GM15510 (cell line): Measurements from ENCODE around the gene SLC1A2.

ENCODE experiments used
- POLR2A ChIP-seq: IDR thresholded peaks from 3 replicates; pipeline ENCODE4 v1.6.1; 2011; ENCODE audit warnings: borderline replicate concordance; ENCODE audit not compliant: insufficient read length; ENCODE audit errors: extremely low read depth

SLC1A2 gene

GRCh38 chr11:35282221-35282882, 137.0 kb downstream of the SLC1A2 start:
- TF ChIP-seq POLR2A = no peak

DNA sequence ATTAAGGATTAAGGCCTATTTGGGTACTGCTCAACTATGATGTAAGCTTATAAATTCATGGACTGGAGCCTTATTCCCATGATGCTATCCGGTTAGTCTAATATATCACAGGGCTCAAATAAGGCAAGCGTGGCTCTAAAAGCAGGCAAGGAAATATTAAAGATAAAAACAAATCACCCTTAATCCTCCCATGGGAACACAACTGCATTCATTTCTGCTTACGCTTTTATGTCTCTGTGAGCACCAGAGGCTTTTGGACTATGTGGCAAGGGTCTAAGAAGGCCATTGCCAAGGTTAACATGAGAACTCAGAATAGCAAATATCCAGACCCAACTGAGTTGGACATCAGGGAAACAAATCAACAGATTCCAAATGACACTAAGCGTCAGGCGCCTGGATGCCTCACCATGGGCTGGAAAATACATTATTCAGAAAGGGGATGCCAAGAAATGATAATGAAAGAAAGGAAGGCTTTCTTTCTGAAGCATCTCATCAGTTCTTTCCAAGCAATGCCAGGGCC, 138.1 kb downstream of the SLC1A2 start:
- no peak for TF ChIP-seq POLR2A

GRCh38 chr11:35280727-35281126, 138.6 kb downstream of the SLC1A2 start:
- no peak for TF ChIP-seq POLR2A

DNA sequence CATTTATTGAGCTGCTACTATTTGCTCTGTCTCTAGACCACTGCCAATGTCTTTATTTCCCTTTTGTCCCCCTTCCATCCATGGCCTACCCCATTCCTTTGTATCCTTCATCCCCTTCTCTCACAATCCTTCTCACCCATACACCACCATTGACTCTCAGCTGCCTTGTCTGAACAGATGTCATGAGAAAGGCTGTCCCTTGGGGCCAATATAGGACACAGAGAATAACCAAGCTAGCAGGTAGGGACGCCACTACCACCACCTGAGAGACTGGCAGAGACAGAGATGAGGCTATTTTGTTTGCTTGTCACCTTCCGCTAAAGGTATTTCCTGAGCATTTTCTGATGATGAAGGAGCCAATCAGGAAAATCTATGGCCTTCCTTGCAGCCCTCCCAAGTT, 141.5 kb downstream of the SLC1A2 start:
- no peak for TF ChIP-seq POLR2A

DNA sequence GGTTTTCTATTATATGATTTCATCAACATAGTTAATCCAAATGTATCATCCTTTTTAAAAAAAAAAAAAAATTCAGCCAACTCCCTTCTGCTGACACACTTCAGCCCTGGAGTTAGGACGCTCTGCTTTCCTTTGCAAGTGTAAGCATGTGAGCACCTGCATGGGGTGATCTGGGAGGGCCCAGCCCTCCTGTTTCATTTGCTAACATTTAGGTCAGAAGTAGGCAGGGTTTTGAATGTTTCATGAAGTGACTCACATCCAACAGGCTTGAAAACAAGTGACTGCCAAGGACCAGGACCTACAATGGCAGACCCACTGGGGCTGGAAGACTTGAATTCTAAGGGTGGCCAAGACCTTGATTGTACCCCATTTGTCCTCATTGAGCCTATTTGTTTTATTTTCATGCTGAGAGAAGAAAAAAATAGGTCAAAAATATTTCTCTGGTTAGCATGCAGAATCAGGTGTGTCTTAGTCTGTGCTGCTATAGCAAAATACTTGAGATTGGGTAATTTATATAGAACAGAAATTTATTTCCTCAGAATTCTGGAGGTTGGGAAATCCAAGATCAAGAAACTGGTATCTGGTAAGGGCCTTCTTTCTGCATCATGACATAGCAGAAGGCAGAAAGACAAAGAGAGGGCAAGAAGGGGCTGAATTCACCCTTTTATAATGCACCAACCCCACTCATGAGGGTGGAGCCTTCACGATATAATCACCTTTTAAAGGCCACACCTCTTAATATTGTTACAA, 142.8 kb downstream of the SLC1A2 start:
- no peak for TF ChIP-seq POLR2A

DNA sequence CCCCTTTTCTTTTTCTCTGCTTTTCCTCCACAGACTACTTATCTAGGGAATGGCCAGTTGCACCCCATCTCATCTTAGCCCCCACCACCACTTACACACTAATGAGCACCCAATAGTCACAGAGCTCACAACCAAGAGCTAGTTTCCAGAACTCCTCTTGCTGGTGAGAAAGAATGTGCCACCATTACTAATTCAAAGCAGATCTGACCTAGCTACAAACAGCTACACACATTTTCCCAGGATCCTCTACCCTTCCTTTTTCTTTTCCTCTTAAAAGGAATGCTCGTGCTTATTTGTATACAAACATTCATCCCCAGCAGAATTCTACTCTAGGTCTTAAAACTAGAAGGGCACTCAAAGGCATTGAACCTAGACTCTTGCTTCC, 143.6 kb downstream of the SLC1A2 start:
- TF ChIP-seq POLR2A = no peak

DNA sequence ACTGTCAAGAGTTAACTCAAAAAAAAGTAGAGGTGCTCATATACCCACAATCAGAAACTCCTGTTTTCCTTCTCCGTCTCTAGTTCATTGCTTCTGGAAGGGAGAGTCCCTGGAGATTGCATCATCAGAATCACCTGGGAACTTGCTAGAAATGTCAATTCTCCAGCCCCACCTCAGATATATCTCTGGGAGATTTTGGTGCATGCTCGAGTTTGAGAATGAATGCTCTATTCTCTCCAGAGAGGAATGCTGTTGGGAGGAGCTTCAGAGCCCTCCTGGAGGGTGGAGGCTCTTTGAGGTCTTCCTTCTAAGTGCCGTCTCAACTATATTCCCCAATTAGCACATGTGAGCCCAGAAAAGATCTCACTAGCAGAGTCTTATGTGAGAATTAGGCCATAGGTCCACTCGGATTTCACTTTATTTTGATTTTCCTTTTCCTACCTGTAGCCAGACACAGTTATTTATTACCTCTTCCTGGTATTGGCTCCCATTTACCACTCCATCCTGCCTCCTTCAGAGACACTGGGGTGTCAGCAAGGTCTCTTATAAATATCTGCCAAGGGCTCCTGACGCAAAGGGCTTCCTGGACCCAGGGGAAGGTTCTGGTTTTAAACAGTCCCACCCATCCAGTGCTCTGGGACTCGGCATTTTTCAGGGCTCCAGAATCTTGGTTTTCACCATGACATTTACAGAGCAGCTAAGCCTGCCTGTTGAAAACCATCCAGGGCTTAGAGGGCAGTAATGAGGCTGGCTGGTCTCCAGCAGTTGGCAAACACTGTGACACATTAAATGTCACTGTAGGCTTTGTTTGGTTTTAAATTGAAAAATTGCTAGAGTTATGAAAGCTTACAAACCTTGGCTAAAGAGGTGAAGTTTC, 144.2 kb downstream of the SLC1A2 start:
- TF ChIP-seq POLR2A = no peak

GRCh38 chr11:35272391-35272902, 146.9 kb downstream of the SLC1A2 start:
- no peak for TF ChIP-seq POLR2A

- no peak for TF ChIP-seq POLR2A
Measured at GRCh38 chr11:35271031-35271430, 148.3 kb downstream of the SLC1A2 start.

DNA sequence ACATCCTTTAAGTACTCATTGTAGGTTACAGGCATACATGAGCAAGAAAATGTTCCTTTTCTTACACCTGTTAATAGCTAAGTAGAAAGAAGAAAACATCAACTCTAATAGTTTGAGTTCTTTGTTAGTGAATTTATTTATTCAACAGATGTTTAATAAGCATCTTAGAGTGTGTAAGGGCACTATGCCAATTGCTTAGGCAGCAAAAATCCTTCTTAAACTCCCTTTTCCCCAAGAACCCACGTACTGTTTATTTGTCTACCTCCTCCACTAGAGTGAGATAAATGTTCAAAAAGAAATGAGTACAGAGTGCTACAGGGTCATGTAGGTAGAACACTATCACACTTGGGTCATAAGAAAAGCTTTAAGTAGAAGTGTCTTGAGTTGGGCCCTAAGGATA, 149.0 kb downstream of the SLC1A2 start:
- TF ChIP-seq POLR2A = no peak

- no peak for TF ChIP-seq POLR2A
Measured at GRCh38 chr11:35267504-35267903, 151.9 kb downstream of the SLC1A2 start.

GRCh38 chr11:35265755-35266454, 153.5 kb downstream of the SLC1A2 start:
- TF ChIP-seq POLR2A = no peak

DNA sequence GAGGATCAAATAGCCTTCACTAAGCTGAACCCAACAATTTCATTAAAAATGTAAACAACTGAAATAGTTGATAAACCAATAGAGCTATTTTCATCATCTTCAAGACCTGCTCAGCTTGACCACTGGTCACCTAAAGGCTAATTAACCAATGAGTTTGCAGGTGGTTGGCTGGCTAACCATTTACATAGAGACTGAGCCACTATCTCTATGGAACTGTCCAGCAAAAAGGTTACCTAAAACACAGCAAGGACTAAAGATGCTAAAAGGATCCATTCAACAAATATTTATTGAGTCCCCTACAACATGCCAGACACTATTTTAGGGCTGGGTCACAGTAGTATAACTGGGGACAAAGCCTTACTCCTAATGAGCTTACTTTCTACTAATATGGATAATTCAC, 156.6 kb downstream of the SLC1A2 start:
- no peak for TF ChIP-seq POLR2A

DNA sequence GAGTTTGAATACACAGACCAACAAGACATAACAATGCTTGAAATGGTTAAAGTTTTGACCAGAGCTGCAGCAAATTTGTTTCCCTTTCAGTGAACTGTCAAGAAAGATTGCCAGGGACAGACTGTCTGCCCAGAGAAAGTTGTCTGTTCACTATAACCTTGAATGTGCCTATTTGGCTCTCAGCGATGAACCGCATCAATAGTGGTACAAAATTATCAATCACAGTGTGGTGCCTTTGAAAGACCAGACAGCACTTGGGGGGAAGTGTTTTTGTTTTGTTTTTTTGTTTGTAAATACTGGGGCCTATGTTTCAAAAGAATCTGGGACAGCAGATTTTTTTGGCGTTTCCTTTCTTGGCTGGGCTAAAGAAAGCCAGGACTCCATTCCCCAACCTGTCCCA, 157.3 kb downstream of the SLC1A2 start:
- TF ChIP-seq POLR2A = no peak
